ENCODE data around the gene FXYD3.

FXYD3 gene

GRCh38 chr19:35115177-35115951 lies at the start of gene FXYD3:
FXYD3 (plus strand) TSS chr19:35115823; CDS start chr19:35119377, 3,554 bp downstream.
- DNase-seq (ENCODE audit: extremely low read depth, low read depth): no peak
- no peak for TF ChIP-seq CTCF (IDR thresholded peaks at IDR 0.05; ENCODE audit: low read depth, low read length, missing control alignments)
- no peak within 1 kb of the TSS for H3K4me3 ChIP-seq (replicated peaks; ENCODE audit: low read depth, low read length)

- no peak overlapping the region for H3K4me3 ChIP-seq (replicated peaks; ENCODE audit: low read depth, low read length)
- no peak for DNase-seq (ENCODE audit: extremely low read depth, low read depth)
- TF ChIP-seq CTCF (IDR thresholded peaks at IDR 0.05; ENCODE audit: low read depth, low read length, missing control alignments): no peak
Measured at GRCh38 chr19:35066121-35066520, 49.5 kb upstream of the FXYD3 start.

GRCh38 chr19:35066691-35067563 lies 48.7 kb upstream of the FXYD3 start:
- peak; percentile 94 for TF ChIP-seq CTCF (IDR thresholded peaks at IDR 0.05; ENCODE audit: low read depth, low read length, missing control alignments)
- peak; percentile 67 for DNase-seq (ENCODE audit: extremely low read depth, low read depth)
- no peak overlapping the region for H3K4me3 ChIP-seq (replicated peaks; ENCODE audit: low read depth, low read length)

GRCh38 chr19:35068941-35069634 lies 46.5 kb upstream of the FXYD3 start:
- no peak overlapping the region for H3K4me3 ChIP-seq (replicated peaks; ENCODE audit: low read depth, low read length)
- DNase-seq (ENCODE audit: extremely low read depth, low read depth): no peak
- TF ChIP-seq CTCF (IDR thresholded peaks at IDR 0.05; ENCODE audit: low read depth, low read length, missing control alignments): no peak

- no peak for DNase-seq (ENCODE audit: extremely low read depth, low read depth)
- TF ChIP-seq CTCF (IDR thresholded peaks at IDR 0.05; ENCODE audit: low read depth, low read length, missing control alignments): no peak
- H3K4me3 ChIP-seq (replicated peaks; ENCODE audit: low read depth, low read length): no peak overlapping the region
Measured at GRCh38 chr19:35069696-35070095, 45.9 kb upstream of the FXYD3 start.

GRCh38 chr19:35070471-35070870 lies 45.2 kb upstream of the FXYD3 start:
- TF ChIP-seq CTCF (IDR thresholded peaks at IDR 0.05; ENCODE audit: low read depth, low read length, missing control alignments): no peak
- no peak for DNase-seq (ENCODE audit: extremely low read depth, low read depth)
- H3K4me3 ChIP-seq (replicated peaks; ENCODE audit: low read depth, low read length): no peak overlapping the region

Data from HFF-Myc (cell line).